Measurements from ENCODE around the gene APOOL.

- TF ChIP-seq EZH2 (IDR thresholded peaks at IDR 0.05; ENCODE audit: borderline replicate concordance, low read length) (no peak), CTCF (IDR thresholded peaks at IDR 0.05; ENCODE audit: low read length) (no peak)
Measured at GRCh38 chrX:85017721-85018120, 14.0 kb downstream of the APOOL start.

Data from OCI-LY1 (cell line).